Uterus (tissue), 4 donors: ENCODE data around the gene MBD5. TPM values are rescaled to one million over a fixed set of nuclear protein-coding genes. Genes with fewer than 3 reads are reported as not detected.

Experiments used
- DNase-seq, 2 donors: peaks; one replicate each; pipeline ENCODE4 v3.0.0-alpha.2; 2019 to 2020
- H3K27ac ChIP-seq, 2 donors: fragments of 200-600 bp; sonication (generic); 1 replicate in 1 of 2; 2 replicates in 1 of 2; pipeline ENCODE4 v1.5.1; 2016 to 2018
- H3K27me3 ChIP-seq, 2 donors: fragments of 200-600 bp; sonication (generic); one replicate each; pipeline ENCODE4 v1.5.1; 2018 to 2019; ENCODE audit warnings: control low read depth in 1 of 2
- H3K36me3 ChIP-seq, 2 donors: fragments of 200-600 bp; sonication (generic); one replicate each; pipeline ENCODE4 v1.5.1; 2019; ENCODE audit warnings: control low read depth in 1 of 2
- H3K4me1 ChIP-seq, 2 donors: fragments of 200-600 bp; sonication (generic); one replicate each; pipeline ENCODE4 v1.5.1; 2018 to 2019; ENCODE audit warnings: control low read depth in 1 of 2
- H3K4me3 ChIP-seq, 2 donors: fragments of 200-600 bp; sonication (generic); 1 replicate in 1 of 2; 2 replicates in 1 of 2; pipeline ENCODE4 v1.5.1; 2018 to 2019; ENCODE audit warnings: mild to moderate bottlenecking in 1 of 2
- H3K9me3 ChIP-seq, 2 donors: fragments of 200-600 bp; sonication (generic); one replicate each; pipeline ENCODE4 v1.5.1; 2019; ENCODE audit warnings: control low read depth in 1 of 2
- CTCF ChIP-seq, 4 experiments: fragments of 200-600 bp in 2 of 4; fragments of 450-650 bp in 2 of 4; sonication (generic) in 2 of 4; IDR thresholded peaks; one replicate each; pipeline ENCODE4 v1.5.1; 2016 to 2019; ENCODE audit warnings: antibody characterized with exemption in 4 of 4, mild to moderate bottlenecking in 2 of 4, moderate library complexity in 1 of 4
- POLR2A ChIP-seq, 2 donors: fragments of 450-650 bp; IDR thresholded peaks; one replicate each; pipeline ENCODE4 v1.6.1; 2016; ENCODE audit warnings: antibody characterized with exemption in 2 of 2, mild to moderate bottlenecking in 1 of 2, moderate library complexity in 1 of 2
- intact Hi-C: fragments of 100-400 bp; cut with DNase I; formaldehyde crosslinking; loops from one replicate; pipeline ENCODE4 v1.15.1; 2023; ENCODE audit warnings: low total_unique reads
- total RNA-seq, 4 donors: library from RNA; depleted of rRNA in 3 of 4; stranded (reverse); fragments of >200 nt in 3 of 4; gene quantifications; one replicate each; pipeline versions ENCODE4 v1.1.0 to v1.2.4, GENCODE V29; 2014 to 2023
- donor health status: DM: yes; HTN: yes; CAD: no.

Gene MBD5
- total RNA-seq, 4 donors from 2014 or later = 17.4 to 77.9 (median 51.5) TPM

GRCh38 chr2:148493822-148494563 lies 473.1 kb downstream of the MBD5 start:
- TF ChIP-seq POLR2A (IDR thresholded peaks at IDR 0.05) (no peak), CTCF (IDR thresholded peaks at IDR 0.05) (no peak)
- no peak for DNase-seq

GRCh38 chr2:148495586-148495985 lies 474.7 kb downstream of the MBD5 start:
- intact Hi-C loops = no loop called here
- Histone ChIP-seq H3K4me1 (no peaks in the 10 kb centered on the region), H3K27me3 (no peaks in the 10 kb centered on the region), H3K9me3 (no peaks in the 10 kb centered on the region), H3K27ac (no peak overlapping the region), H3K36me3 (no peaks in the 10 kb centered on the region), H3K4me3 (no peak overlapping the region)
- no peak for TF ChIP-seq POLR2A (IDR thresholded peaks at IDR 0.05)
- no peak for DNase-seq

More at GRCh38 chr2:148493822-148494563, 473.1 kb downstream of the MBD5 start:
- intact Hi-C loops = no loop called here
- Histone ChIP-seq H3K27me3 (no peaks in the 10 kb centered on the region), H3K36me3 (no peaks in the 10 kb centered on the region), H3K4me3 (no peak overlapping the region), H3K4me1 (no peaks in the 10 kb centered on the region), H3K27ac (no peak overlapping the region), H3K9me3 (no peaks in the 10 kb centered on the region)

GRCh38 chr2:148501545-148501944 lies 480.7 kb downstream of the MBD5 start:
- TF ChIP-seq CTCF (IDR thresholded peaks at IDR 0.05) = no peak
- TF ChIP-seq POLR2A (IDR thresholded peaks at IDR 0.05) = no peak
- intact Hi-C loops = no loop called here
- H3K27ac ChIP-seq = no peak overlapping the region

GRCh38 chr2:148503516-148503915 lies 482.6 kb downstream of the MBD5 start:
- no peak overlapping the region for H3K4me3 ChIP-seq
- no peaks in the 10 kb centered on the region for H3K36me3 ChIP-seq
- H3K4me1 ChIP-seq = no peaks in the 10 kb centered on the region
- no peaks in the 10 kb centered on the region for H3K27me3 ChIP-seq
- no peak overlapping the region for H3K27ac ChIP-seq
- DNase-seq = no peak
- TF ChIP-seq CTCF (IDR thresholded peaks at IDR 0.05) (no peak), POLR2A (IDR thresholded peaks at IDR 0.05) (no peak)
- no peaks in the 10 kb centered on the region for H3K9me3 ChIP-seq
- intact Hi-C loops = no loop called here

More at GRCh38 chr2:148501545-148501944, 480.7 kb downstream of the MBD5 start:
- Histone ChIP-seq H3K27me3 (no peaks in the 10 kb centered on the region), H3K9me3 (no peaks in the 10 kb centered on the region), H3K4me1 (no peaks in the 10 kb centered on the region), H3K36me3 (no peaks in the 10 kb centered on the region), H3K4me3 (no peak overlapping the region)
- no peak for DNase-seq

GRCh38 chr2:148507970-148508369 lies 487.1 kb downstream of the MBD5 start:
- Histone ChIP-seq H3K4me3 (no peak overlapping the region), H3K27me3 (no peaks in the 10 kb centered on the region), H3K36me3 (no peaks in the 10 kb centered on the region), H3K27ac (no peak overlapping the region), H3K9me3 (no peaks in the 10 kb centered on the region), H3K4me1 (no peaks in the 10 kb centered on the region)
- intact Hi-C loops = no loop called here
- no peak for DNase-seq
- TF ChIP-seq POLR2A (IDR thresholded peaks at IDR 0.05) (no peak), CTCF (IDR thresholded peaks at IDR 0.05) (no peak)
